G401 (cell line): ENCODE results near the gene CELA2B. TPM values are rescaled to one million over a fixed set of nuclear protein-coding genes. Genes with fewer than 3 reads are reported as not detected.

Experiments used
- total RNA-seq: library from RNA; depleted of rRNA; stranded (reverse); fragments of >200 nt; shearing (Covaris generic); gene quantifications from 2 replicates; pipeline ENCODE4 v1.2.3, GENCODE V29; 2014; rRNA removed

Gene CELA2B
- total RNA-seq, 1 experiment from 2014 or later: not detected

Other genes starting within 250 kb of the CELA2B start
- 13.7 and 24.0 TPM in 2 replicates for gene FHAD1, start 228.9 kb upstream of the CELA2B start, total RNA-seq
- gene EFHD2, start 66.2 kb upstream of the CELA2B start, total RNA-seq: 52.5 and 60.2 TPM in 2 replicates
- gene CTRC, start 37.7 kb upstream of the CELA2B start, total RNA-seq: not detected in 2 replicates
- gene CELA2A, start 19.4 kb upstream of the CELA2B start, total RNA-seq: not detected in 2 replicates
- gene CASP9, start 48.1 kb downstream of the CELA2B start, total RNA-seq: 12.3 and 15.6 TPM in 2 replicates
- 3.4 and 19.1 TPM in 2 replicates for gene DNAJC16, start 50.7 kb downstream of the CELA2B start, total RNA-seq
- gene AGMAT, start 108.9 kb downstream of the CELA2B start, total RNA-seq: 2.0 and 2.6 TPM in 2 replicates
- 6.5 and 9.9 TPM in 2 replicates for gene DDI2, start 141.4 kb downstream of the CELA2B start, total RNA-seq
- gene PLEKHM2, start 208.2 kb downstream of the CELA2B start, total RNA-seq: 46.1 and 47.5 TPM in 2 replicates